HG03469 (cell line): Measurements from ENCODE around the gene ERC2.

Source experiments
- ATAC-seq: cut with Tn5 transposase; IDR thresholded peaks from one replicate; pipeline ENCODE4 v1.9.1; 2021; ENCODE audit warnings: mild to moderate bottlenecking, moderate library complexity, moderate number of reproducible peaks; ENCODE audit not compliant: unreplicated experiment

Gene ERC2

GRCh38 chr3:55899887-55900286 is 568.4 kb downstream of the ERC2 start:
- ATAC-seq: no peak

- no peak for ATAC-seq
Measured at GRCh38 chr3:55897573-55898224, 570.6 kb downstream of the ERC2 start.

- no peak for ATAC-seq
Measured at GRCh38 chr3:55895897-55896566, 572.2 kb downstream of the ERC2 start.

GRCh38 chr3:55894605-55895004 is 573.7 kb downstream of the ERC2 start:
- no peak for ATAC-seq

GRCh38 chr3:55893045-55893664 is 575.1 kb downstream of the ERC2 start:
- no peak for ATAC-seq

GRCh38 chr3:55891106-55891505 is 577.2 kb downstream of the ERC2 start:
- no peak for ATAC-seq

- ATAC-seq: no peak
Measured at GRCh38 chr3:55888282-55888885, 579.9 kb downstream of the ERC2 start.

- no peak for ATAC-seq
Measured at GRCh38 chr3:55885721-55886120, 582.5 kb downstream of the ERC2 start.

- no peak for ATAC-seq
Measured at GRCh38 chr3:55884491-55885285, 583.6 kb downstream of the ERC2 start.

- ATAC-seq: no peak
Measured at GRCh38 chr3:55884066-55884465, 584.2 kb downstream of the ERC2 start.

- no peak for ATAC-seq
Measured at GRCh38 chr3:55882006-55882405, 586.3 kb downstream of the ERC2 start.

GRCh38 chr3:55880357-55880756 is 587.9 kb downstream of the ERC2 start:
- ATAC-seq: no peak

- no peak for ATAC-seq
Measured at GRCh38 chr3:55879901-55880331, 588.4 kb downstream of the ERC2 start.

- no peak for ATAC-seq
Measured at GRCh38 chr3:55877703-55878102, 590.6 kb downstream of the ERC2 start.

GRCh38 chr3:55876560-55876959 is 591.7 kb downstream of the ERC2 start:
- ATAC-seq: no peak

- no peak for ATAC-seq
Measured at GRCh38 chr3:55875113-55875512, 593.2 kb downstream of the ERC2 start.

GRCh38 chr3:55873523-55874254 is 594.6 kb downstream of the ERC2 start:
- no peak for ATAC-seq

GRCh38 chr3:55870594-55870993 is 597.7 kb downstream of the ERC2 start:
- ATAC-seq: no peak

GRCh38 chr3:55868347-55868746 is 599.9 kb downstream of the ERC2 start:
- no peak for ATAC-seq

GRCh38 chr3:55863028-55863427 is 605.2 kb downstream of the ERC2 start:
- no peak for ATAC-seq
